ENCODE results near the gene NKX2-1.

Gene NKX2-1

GRCh38 chr14:36513451-36514277 is 6.4 kb downstream of the NKX2-1 start:
- H3F3A ChIP-seq (ENCODE audit: insufficient read depth, low read length), result no peaks in the 10 kb centered on the region
- H2AFZ ChIP-seq (ENCODE audit: low read length), result no peak overlapping the region
- H3K79me2 ChIP-seq (ENCODE audit: low read length), result no peaks in the 10 kb centered on the region
- DNase-seq, result no peak
- H3K36me3 ChIP-seq (replicated peaks; ENCODE audit: insufficient read depth, low read length), result no peaks in the 10 kb centered on the region
- no peaks in the 10 kb centered on the region for H3K9me3 ChIP-seq (replicated peaks; ENCODE audit: insufficient read depth, low read length)
- no peak for TF ChIP-seq EZH2phosphoT487 (IDR thresholded peaks at IDR 0.05; ENCODE audit: low read length)
- TF ChIP-seq CTCF (IDR thresholded peaks at IDR 0.05; ENCODE audit: low read length), result no peak
- TF ChIP-seq EZH2 (optimal IDR thresholded peaks at IDR 0.05; ENCODE audit: low read depth, low read length), result no peak
- H3K4me3 ChIP-seq (ENCODE audit: low read length), result no peak overlapping the region
- H3K9ac ChIP-seq (ENCODE audit: low read length), result no peak overlapping the region
- no peaks in the 10 kb centered on the region for H3K27me3 ChIP-seq (replicated peaks; ENCODE audit: insufficient read depth, low read length)
- no peak overlapping the region for H3K27ac ChIP-seq (ENCODE audit: low read length)
- no peaks in the 10 kb centered on the region for H3K9me2 ChIP-seq (replicated peaks; ENCODE audit: insufficient read depth, low read length)
- no peaks in the 10 kb centered on the region for H3K4me1 ChIP-seq (ENCODE audit: low read length)
- no peaks in the 10 kb centered on the region for H4K20me1 ChIP-seq (ENCODE audit: insufficient read depth, low read length)
- H3K4me2 ChIP-seq (ENCODE audit: low read depth, low read length), result no peak overlapping the region

- DNase-seq, result no peak
- Histone ChIP-seq H3K27ac (ENCODE audit: low read length) (no peak overlapping the region), H3K4me3 (ENCODE audit: low read length) (no peak overlapping the region), H3K9me3 (replicated peaks; ENCODE audit: insufficient read depth, low read length) (no peaks in the 10 kb centered on the region), H2AFZ (ENCODE audit: low read length) (no peak overlapping the region), H3K9ac (ENCODE audit: low read length) (no peak overlapping the region), H3K4me1 (ENCODE audit: low read length) (no peaks in the 10 kb centered on the region), H3K4me2 (ENCODE audit: low read depth, low read length) (no peak overlapping the region), H3F3A (ENCODE audit: insufficient read depth, low read length) (no peaks in the 10 kb centered on the region), H3K36me3 (replicated peaks; ENCODE audit: insufficient read depth, low read length) (no peaks in the 10 kb centered on the region), H3K79me2 (ENCODE audit: low read length) (no peaks in the 10 kb centered on the region), H3K27me3 (replicated peaks; ENCODE audit: insufficient read depth, low read length) (no peaks in the 10 kb centered on the region), H3K9me2 (replicated peaks; ENCODE audit: insufficient read depth, low read length) (no peaks in the 10 kb centered on the region), H4K20me1 (ENCODE audit: insufficient read depth, low read length) (no peaks in the 10 kb centered on the region)
- TF ChIP-seq EZH2 (optimal IDR thresholded peaks at IDR 0.05; ENCODE audit: low read depth, low read length) (no peak), EZH2phosphoT487 (IDR thresholded peaks at IDR 0.05; ENCODE audit: low read length) (no peak), CTCF (IDR thresholded peaks at IDR 0.05; ENCODE audit: low read length) (no peak)
These were observed 7.0 kb downstream of the NKX2-1 start for GRCh38 chr14:36513012-36513420.

- H3K9me2 ChIP-seq (replicated peaks; ENCODE audit: insufficient read depth, low read length), result no peaks in the 10 kb centered on the region
- H3K9me3 ChIP-seq (replicated peaks; ENCODE audit: insufficient read depth, low read length), result no peaks in the 10 kb centered on the region
- no peaks in the 10 kb centered on the region for H3K36me3 ChIP-seq (replicated peaks; ENCODE audit: insufficient read depth, low read length)
- H2AFZ ChIP-seq (ENCODE audit: low read length), result no peak overlapping the region
- no peaks in the 10 kb centered on the region for H3K4me1 ChIP-seq (ENCODE audit: low read length)
- TF ChIP-seq EZH2 (optimal IDR thresholded peaks at IDR 0.05; ENCODE audit: low read depth, low read length) (no peak), CTCF (IDR thresholded peaks at IDR 0.05; ENCODE audit: low read length) (no peak), EZH2phosphoT487 (IDR thresholded peaks at IDR 0.05; ENCODE audit: low read length) (no peak)
- no peak overlapping the region for H3K9ac ChIP-seq (ENCODE audit: low read length)
- H3K79me2 ChIP-seq (ENCODE audit: low read length), result no peaks in the 10 kb centered on the region
- H3K4me3 ChIP-seq (ENCODE audit: low read length), result no peak overlapping the region
- H4K20me1 ChIP-seq (ENCODE audit: insufficient read depth, low read length), result no peaks in the 10 kb centered on the region
- H3F3A ChIP-seq (ENCODE audit: insufficient read depth, low read length), result no peaks in the 10 kb centered on the region
- no peak overlapping the region for H3K27ac ChIP-seq (ENCODE audit: low read length)
- no peak overlapping the region for H3K4me2 ChIP-seq (ENCODE audit: low read depth, low read length)
- no peak for DNase-seq
- H3K27me3 ChIP-seq (replicated peaks; ENCODE audit: insufficient read depth, low read length), result no peaks in the 10 kb centered on the region
These were observed 7.4 kb downstream of the NKX2-1 start for GRCh38 chr14:36512585-36513003.

All from MM.1S (cell line).